GM12878 (cell line): Measurements from ENCODE around the gene SMIM12.

ENCODE experiments used
- CHD1 ChIP-seq: IDR thresholded peaks from 2 replicates; pipeline ENCODE4 v1.6.1; 2012; ENCODE audit warnings: low read depth, low read length, improper control_type of control experiment
- CTCF ChIP-seq, 3 experiments: IDR thresholded peaks in 2 of 3; conservative IDR thresholded peaks in 1 of 3; 2 replicates each; pipeline ENCODE4 v1.5.1; 2011; ENCODE audit warnings: low read depth in 3 of 3, low read length in 3 of 3, mild to moderate bottlenecking in 3 of 3, control low read depth in 2 of 3, moderate library complexity in 2 of 3, inconsistent platforms in 1 of 3, mixed read lengths in 1 of 3; ENCODE audit not compliant: control insufficient read depth in 2 of 3, insufficient read depth in 1 of 3; ENCODE audit errors: extremely low read depth in 1 of 3
- GABPA ChIP-seq: IDR thresholded peaks from 2 replicates; pipeline ENCODE4 v1.6.1; 2014; ENCODE audit warnings: antibody characterized with exemption, low read depth, mild to moderate bottlenecking, inconsistent platforms
- HDGF ChIP-seq: fragments of 450-650 bp; IDR thresholded peaks from 2 replicates; pipeline ENCODE4 v1.6.1; 2016; ENCODE audit warnings: antibody characterized with exemption
- POLR2A ChIP-seq: IDR thresholded peaks from 2 replicates; pipeline ENCODE4 v1.6.1; 2011; ENCODE audit warnings: low read depth, mild to moderate bottlenecking, low read length
- POLR2AphosphoS5 ChIP-seq: IDR thresholded peaks from 2 replicates; pipeline ENCODE4 v1.6.1; 2011; ENCODE audit warnings: mild to moderate bottlenecking, low read length, inconsistent platforms

GRCh38 chr1:34851431-34852105 is 8.0 kb downstream of the SMIM12 start:
- no peak for TF ChIP-seq HDGF
- TF ChIP-seq CHD1 = no peak
- no peak for TF ChIP-seq POLR2AphosphoS5
- no peak for TF ChIP-seq GABPA
- no peak for TF ChIP-seq CTCF (IDR thresholded peaks at IDR 0.05 in 2 of 3, conservative IDR thresholded peaks at IDR 0.05 in 1 of 3; ENCODE audit: control insufficient read depth in 2 of 3, extremely low read depth in 1 of 3, insufficient read depth in 1 of 3, low read depth in 3 of 3, low read length in 3 of 3)
- TF ChIP-seq POLR2A = no peak
